HG03521 (cell line): ENCODE data around the gene STRN3.
"Not testable (repeated sequence)": the region's sequence is repeated elsewhere in the genome, so short reads cannot be mapped to it uniquely, and the experiment has no call there.

Experiments used
- ATAC-seq: cut with Tn5 transposase; IDR thresholded peaks from one replicate; pipeline ENCODE4 v1.9.1; 2021; ENCODE audit warnings: mild to moderate bottlenecking, moderate library complexity; ENCODE audit not compliant: unreplicated experiment

Gene STRN3

DNA sequence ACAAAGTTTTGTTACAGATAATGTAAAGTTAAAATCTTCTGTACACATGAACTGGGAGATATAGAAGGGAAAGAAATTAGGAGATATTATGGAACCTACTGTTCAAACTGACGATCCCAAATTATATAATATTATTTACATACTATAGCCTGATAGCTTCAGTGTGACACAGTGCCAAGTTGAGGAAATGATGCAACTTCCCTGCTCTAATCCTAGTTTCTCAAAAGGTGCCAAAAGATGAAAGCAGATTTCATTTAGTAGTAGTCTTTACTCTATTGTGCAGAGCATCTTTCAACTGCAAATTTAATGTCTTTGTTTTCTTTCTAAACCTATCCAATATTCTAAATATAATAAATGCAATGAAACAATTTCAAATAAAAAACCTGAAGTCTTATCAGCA is 104.9 kb downstream of the STRN3 start:
- no peak for ATAC-seq

DNA sequence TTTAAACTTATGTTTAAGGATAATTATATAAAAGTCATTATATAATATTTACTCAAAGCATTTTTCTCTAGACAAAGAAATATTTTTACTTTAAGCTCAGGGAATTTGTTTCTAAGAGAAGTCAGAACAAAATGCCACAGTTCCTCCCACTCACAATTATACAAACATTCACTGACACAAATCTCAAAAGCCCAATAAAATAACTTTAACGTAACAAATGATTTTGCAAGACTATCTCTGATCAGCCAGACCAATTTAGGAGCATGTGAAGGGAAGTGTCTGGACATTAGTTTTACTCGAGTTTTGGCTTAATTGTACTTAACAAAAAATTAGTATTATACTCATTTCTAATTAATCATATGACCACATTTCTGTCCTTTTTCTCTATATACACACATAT is 110.6 kb downstream of the STRN3 start:
- ATAC-seq = no peak

DNA sequence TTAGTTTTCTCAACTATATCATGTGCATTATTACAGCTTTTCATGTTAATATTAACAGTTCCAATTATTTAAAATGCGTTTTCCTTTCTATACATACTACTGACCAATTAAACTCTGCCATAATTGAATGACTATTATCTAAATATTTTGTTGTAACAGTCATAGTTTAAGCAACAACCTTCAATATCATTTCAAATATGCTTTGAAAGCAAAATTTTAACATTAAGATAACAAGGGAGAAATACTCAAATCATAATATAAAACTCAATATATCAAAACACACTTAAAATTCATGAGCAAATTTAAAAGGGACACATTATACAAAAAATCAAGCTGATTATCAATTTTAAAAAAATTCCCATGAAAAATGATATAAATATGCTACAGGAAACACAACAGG is 111.4 kb downstream of the STRN3 start:
- no peak for ATAC-seq

DNA sequence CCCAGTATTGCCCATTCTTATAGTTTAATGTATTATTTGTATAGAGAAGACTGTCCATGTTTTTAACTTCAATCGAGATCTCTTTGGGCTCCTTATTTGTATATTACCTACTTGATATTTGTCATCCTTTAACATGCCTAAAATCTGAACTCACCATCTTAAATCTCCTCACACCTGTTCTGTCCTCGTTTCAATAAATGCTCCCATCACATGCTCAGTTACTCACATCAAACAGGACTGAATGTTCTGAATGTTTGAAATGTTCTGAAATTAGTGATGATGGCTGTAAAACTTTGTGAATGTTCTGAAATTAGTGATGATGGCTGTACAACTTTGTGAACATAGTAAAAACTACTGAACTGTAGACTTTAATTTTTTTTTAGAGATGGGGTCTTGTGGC is 117.4 kb downstream of the STRN3 start:
- ATAC-seq = no peak

DNA sequence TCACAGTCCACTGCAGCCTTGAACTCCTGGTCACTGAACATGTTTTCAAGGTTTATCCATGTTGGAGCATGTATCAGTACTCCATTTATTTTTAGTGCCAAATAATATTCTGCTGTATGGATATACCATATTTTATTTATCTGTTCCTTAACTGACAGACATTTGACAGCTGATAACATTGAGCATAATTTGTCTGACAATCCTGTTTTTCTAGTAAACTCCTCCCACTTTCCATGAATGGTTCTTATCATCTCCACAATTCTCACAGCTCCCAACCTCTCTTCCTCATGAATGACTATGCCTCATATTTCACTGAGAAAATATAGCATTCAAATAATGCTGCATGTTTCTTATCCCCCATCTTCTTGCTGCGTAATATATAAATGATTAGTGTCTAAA is 118.5 kb downstream of the STRN3 start:
- ATAC-seq = no peak

DNA sequence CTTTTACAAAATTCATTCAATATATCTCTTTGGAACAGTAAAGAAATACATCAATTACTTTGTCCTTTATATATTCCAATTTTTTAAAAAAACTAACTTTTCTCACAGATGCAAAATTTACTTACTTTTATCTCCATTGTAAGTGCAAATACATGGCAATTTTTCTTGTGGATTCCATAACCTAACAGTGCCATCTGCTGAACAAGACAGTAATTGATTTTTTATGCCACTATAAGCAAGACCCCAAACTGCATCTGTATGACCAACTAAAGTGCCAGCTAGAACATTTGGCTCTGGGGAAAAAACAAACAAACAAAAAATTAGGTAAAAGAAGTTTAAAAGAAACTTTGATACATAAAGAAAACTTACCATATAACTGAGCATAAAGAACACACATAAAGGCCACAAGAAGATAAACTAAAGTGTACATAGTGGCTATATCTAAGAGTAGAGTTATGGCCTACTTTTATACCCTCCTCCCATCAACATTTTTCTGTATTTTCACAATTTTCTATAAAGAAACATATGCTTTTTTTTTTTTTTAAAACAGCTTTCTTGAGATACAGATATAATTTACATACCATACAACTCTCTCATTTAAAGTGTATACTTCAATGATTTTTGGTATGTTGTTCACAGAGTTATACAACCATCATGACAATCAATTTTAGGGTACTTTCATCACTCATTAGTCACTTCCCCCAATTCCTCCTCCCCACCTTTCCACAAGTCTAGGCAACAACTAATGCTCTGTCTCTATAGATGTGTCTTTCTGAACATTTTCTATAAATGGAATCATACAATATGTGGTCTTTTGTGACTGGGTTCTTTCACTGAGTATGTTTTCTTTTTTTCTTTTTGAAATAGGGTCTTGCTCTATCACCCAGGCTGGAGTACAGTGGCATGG is 119.2 kb downstream of the STRN3 start:
- no peak for ATAC-seq

DNA sequence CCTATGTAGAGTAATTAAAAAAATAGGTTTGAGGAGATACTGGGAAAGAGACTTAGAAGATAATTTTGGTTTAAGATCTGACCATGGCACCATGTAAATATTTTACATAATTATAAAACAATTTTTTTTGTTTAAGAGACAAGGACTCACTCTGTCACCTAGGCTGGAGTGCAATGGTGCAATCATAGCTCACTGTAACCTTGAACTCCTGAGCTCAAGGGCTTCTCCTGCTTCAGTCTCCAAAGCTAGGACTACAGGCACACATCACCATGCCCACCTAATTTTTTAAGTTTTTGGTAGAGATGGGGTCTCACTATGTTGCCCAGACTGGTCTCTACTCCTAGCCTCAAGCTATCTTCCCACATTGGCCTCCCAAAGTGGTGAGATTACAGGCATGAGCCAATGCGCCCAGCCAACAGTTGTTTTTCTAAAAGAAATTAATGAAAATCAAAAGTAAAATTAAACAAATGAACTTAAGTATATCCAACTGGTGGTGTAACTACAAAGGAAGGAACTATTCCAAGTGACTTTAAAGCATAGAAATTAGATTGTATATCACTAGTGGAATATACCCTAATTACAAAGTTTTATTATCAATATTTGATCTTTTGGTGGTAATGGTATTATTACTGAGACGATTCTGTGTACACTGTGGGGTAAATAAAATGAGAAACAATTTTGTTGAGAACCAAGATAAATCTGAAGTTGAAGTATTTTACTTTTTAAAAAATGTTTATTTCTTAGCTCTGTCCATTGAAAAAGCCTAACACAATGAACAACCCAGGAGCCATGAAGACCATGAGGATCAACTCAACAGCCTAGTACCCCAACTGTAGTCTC is 122.7 kb downstream of the STRN3 start:
- ATAC-seq = no peak

DNA sequence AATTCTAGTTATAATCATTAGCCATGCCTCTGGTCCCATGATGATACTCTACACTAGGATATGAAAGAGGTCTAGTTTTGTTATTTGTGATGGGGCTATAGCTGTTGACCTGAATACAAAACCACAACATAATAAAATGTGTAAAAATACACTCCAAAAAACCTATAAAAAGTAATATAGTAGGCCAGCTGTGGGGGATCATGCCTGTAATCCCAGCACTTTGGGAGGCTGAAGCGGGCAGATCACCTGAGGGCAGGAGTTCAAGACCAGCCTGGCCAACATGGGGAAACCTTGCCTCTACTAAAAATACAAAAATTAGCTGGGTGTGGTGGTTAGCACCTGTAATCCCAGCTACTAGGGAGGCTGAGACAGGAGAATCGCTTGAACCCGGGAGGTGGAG is 129.1 kb downstream of the STRN3 start:
- not testable (repeated sequence) for ATAC-seq

DNA sequence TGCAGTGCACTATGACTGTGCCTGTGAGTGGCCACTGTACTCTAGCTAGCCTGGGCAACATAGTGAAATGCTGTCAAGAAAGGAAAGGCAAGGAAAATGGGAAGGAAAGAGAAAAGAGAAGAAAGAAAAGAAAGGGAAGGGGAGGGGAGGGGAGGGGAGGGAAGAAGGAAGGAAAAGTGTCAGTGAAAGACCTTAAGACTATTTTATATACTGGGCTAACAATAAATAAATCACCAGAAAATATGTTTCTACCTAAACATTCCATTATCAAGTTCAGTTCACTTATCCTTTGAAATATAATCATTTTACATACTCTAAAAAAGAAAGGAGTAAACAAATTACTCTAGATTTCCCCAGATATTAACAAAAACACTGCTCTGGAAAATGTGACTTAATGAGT is 129.7 kb downstream of the STRN3 start:
- no peak for ATAC-seq

DNA sequence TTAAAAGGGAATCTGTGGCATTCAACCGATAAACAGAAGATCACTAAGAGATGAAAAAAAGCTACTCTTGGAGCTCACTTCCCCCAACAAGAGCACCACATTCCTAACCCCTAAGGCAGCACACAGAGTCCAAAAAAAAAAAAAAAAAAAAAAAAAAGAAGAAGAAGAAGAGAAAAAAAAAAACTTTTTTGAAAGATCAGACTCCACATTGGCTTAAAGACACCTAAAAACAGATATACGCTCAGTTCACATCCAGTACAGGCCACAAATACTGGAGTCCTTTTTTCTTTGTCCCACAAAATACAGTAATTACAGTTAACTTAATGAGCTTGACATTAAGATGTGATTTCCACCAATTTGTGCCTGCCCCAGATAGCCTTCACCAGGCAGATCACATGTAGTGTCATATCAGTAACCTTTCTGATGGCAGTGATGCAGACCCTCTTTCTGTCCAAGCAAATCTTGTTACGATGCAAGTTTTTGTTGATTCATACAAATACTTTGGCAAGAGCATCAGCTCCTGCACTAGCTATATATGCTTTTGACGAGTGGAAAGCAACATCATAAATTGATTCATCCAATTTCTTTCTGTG is 131.2 kb downstream of the STRN3 start:
- no peak for ATAC-seq

DNA sequence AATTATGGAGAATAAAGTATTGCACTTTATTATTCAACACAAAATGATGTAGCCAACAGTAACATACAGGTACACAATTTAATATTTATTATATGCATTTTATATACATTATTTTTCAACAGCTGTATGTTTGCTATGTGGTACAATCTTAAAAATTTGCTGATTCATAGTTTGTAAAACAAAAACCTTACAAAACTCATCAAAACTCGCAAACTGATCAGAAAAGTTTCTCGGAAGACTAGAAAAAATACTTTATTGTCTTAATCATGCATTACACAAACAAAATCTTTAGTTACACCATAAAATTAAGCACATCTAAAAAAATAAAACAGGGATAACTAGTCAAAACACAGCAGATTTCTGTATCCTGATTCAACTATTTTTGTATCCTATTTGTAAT is 132.4 kb downstream of the STRN3 start:
- ATAC-seq = no peak

DNA sequence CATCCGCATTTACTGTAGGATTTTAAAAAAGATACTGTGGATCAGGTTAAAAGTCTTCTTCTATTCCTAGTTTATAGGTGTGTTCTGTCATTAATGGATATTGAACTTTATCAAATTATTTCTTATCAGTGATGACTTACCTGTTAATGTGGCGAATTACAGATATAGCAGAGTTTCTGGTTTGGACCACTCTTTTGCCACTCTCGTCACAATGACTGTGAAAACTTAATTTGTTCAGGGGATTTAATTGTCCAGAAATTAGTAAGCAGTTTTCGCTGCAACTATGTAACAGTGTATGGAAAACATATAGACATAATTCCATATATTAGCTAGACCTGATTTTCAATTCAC is 137.0 kb downstream of the STRN3 start:
- ATAC-seq = no peak

DNA sequence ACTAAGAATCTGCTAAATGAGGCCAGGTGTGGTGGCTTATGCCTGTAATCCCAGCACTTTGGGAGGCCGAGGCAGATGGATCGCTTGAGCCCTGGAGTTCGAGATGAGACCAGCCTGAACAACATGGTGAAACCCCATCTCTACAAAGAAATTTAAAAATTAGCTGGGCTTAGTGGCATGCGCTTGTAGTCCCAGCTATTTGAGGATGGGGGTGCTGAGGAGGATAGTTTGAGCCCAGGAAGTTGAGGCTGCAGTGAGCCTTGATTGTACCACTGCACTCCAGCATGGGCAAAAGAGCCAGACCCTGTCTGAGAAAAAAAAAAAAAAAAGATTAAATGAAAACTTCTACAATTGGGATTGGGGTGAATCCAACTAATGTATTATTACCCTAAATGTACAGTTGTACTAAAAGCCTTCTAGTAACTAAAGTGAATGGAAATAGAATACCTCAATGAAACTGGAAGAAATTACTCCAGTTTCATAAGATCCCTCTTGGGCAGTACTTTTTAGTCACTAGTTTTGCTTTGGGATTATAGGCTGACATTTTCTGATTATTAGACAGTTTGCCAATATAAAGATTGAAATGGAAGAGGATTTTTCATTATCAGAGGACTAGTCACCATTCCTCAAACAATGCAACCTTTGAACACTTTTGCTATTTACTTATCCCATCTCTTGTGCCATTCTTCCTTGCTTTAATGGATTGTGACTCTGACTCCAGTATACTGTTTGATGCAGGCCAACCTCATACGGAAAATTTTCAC is 137.5 kb downstream of the STRN3 start:
- no peak for ATAC-seq

DNA sequence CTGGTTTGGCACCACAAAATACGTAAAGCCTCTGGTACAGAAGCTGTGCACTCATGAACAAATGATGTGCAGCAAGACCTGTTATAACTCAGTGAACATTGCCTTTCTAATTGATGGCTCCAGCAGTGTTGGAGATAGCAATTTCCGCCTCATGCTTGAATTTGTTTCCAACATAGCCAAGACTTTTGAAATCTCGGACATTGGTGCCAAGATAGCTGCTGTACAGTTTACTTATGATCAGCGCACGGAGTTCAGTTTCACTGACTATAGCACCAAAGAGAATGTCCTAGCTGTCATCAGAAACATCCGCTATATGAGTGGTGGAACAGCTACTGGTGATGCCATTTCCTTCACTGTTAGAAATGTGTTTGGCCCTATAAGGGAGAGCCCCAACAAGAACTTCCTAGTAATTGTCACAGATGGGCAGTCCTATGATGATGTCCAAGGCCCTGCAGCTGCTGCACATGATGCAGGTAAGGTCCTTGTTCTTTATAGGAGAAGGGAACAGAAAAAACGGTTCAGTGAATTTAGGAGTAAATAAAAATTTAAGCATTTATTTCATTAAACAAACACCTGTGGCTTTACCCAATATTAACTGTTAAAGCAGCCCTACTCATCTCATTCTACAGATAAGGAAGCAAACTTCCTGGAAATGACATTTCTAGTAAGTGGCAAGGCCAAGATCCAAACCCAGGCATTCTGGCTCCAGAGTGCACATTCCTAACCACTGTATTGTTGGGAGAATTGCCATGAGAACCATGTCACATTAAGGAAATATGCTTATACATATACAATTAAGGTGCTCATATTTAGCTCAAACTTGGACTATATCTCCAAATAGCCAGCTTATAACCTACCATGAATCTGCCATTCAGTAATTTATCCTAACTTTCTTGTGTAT is 140.1 kb downstream of the STRN3 start:
- ATAC-seq = no peak

DNA sequence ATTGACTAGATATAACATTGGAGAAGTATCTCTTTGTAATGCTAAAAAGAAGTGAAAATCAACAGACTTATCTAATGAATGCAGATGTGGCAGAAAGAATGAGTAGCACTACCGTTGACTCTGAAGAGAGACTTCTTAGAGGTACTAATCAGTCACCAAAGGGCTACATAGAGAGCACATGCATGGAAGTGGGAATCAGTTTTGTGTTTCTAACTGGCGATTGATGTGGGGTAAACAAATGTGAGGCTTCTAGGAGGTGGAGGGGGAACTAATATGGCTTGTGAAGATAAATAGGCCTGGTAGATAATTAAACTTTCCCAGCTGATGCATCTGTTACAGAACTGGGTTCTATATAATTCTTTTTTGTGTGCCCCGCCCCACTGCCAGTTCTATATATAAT is 141.3 kb downstream of the STRN3 start:
- ATAC-seq = no peak

DNA sequence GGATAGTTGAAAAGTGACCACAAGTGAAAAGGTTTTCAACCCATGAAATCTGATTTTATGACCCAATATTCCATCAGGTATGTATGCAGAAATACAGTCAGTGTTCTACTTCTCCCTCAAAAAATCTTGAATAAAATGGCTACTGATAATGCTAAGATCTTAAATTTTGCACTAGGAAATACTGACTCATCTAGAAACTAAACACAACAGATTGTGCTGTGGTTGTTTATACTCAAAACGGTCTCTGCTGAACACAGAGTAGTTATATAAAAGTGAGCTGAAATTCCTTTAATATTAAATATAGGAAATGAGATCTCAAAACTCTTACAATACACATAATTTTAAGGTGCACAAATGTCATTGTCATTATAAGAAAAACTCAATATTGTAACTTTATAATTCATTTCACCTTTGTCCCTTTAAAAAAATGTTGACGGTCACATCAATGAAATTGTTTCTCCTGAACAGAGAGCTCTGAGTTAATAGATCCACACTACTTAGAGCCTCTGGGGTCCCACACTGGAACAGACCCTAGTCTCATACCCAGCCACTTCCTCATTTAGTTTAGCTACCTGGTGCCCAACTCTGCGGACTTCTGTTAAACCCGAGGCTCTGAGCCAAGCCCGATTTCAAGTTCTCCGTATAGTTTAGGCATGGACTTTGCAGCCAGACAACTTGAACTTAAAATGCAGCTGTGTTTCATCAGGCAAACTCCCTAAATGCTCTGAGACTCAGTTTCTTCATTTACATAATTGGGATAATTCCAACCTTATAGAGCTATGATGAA is 142.5 kb downstream of the STRN3 start:
- no peak for ATAC-seq

DNA sequence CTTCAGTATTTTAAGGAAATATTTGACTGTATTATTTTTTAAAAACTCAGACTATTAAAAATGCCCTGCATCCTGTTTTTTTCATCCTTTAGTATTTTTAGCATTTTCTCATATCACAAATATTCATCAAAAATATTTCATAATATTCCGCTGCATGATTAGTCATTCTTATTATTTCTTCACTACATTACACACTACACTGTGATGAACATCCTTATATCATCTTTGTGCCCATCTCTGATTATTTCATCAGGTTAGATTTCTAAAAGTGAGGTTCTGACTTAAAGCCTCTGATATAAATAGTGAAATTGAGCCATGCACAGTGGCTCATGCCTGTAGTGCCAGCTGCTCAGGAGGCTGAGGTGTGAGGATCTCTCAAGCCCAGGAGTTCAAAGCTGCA is 143.7 kb downstream of the STRN3 start:
- ATAC-seq = no peak

DNA sequence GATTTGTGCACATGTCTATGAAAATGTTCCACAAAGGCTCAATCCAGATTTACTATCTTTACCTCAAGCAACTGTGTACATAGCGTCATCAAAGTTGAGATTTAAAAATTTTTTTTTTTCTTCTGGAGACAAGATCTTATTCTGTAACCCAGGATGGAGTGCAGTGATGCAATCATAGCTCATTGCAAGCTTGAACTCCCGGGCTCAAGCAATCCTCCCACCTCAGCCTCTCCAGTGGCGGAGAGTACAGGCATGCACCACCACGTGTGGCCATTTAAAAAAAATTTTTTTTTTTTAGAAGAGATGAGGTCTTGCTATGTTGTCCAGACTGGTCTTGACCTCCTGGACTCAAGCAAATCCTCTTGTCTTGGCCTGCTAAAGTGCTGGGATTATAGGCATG is 149.5 kb downstream of the STRN3 start:
- no peak for ATAC-seq

DNA sequence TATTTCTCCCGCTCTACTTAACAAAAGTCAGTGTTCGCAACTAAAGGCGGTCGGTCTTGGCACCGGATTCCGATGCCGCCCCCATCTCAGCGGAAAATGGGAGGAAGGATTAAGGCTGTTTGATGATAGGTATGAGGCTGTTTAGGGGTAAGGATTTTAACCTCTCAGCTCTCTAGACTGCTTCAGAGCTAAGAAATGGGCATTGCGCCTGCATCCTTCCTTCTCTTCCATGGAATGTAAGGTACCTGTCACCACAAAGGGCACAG is 150.5 kb downstream of the STRN3 start:
- no peak for ATAC-seq
